Measurements from ENCODE around the gene SUSD6.
"Not testable (repeated sequence)": the region's sequence is repeated elsewhere in the genome, so short reads cannot be mapped to it uniquely, and the experiment has no call there.

Gene SUSD6

GRCh38 chr14:69625299-69626131 is 14.1 kb downstream of the SUSD6 start:
- ATAC-seq, result peak; percentile 83 to 86

- no peak for ATAC-seq
Observed at GRCh38 chr14:69626132-69626500, 14.7 kb downstream of the SUSD6 start.

- ATAC-seq, result peak; percentile 41 to 61
Observed at GRCh38 chr14:69629225-69630127, 18.1 kb downstream of the SUSD6 start.

GRCh38 chr14:69630360-69630759 is 19.0 kb downstream of the SUSD6 start:
- ATAC-seq, result no peak

GRCh38 chr14:69631509-69631908 is 20.1 kb downstream of the SUSD6 start:
- no peak for ATAC-seq

GRCh38 chr14:69632164-69632563 is 20.8 kb downstream of the SUSD6 start:
- no peak for ATAC-seq

- no peak for ATAC-seq
Observed at GRCh38 chr14:69632593-69633151, 21.3 kb downstream of the SUSD6 start.

GRCh38 chr14:69633238-69633637 is 21.8 kb downstream of the SUSD6 start:
- ATAC-seq, result no peak

GRCh38 chr14:69635981-69636639 is 24.7 kb downstream of the SUSD6 start:
- ATAC-seq, result peak; percentile 71

GRCh38 chr14:69636718-69637480 is 25.5 kb downstream of the SUSD6 start:
- no peak for ATAC-seq

- no peak for ATAC-seq
Observed at GRCh38 chr14:69637503-69638031, 26.2 kb downstream of the SUSD6 start.

- ATAC-seq, result no peak
Observed at GRCh38 chr14:69640931-69641330, 29.5 kb downstream of the SUSD6 start.

GRCh38 chr14:69642212-69642793 is 30.9 kb downstream of the SUSD6 start:
- not testable (repeated sequence) for ATAC-seq

GRCh38 chr14:69643430-69644200 is 32.2 kb downstream of the SUSD6 start:
- ATAC-seq, result peak; percentile 95 to 96

GRCh38 chr14:69644814-69645213 is 33.4 kb downstream of the SUSD6 start:
- no peak for ATAC-seq

- ATAC-seq, result no peak
Observed at GRCh38 chr14:69647213-69647612, 35.8 kb downstream of the SUSD6 start.

GRCh38 chr14:69647642-69648041 is 36.2 kb downstream of the SUSD6 start:
- not testable (repeated sequence) for ATAC-seq

- ATAC-seq, result no peak
Observed at GRCh38 chr14:69648480-69649451, 37.4 kb downstream of the SUSD6 start.

GRCh38 chr14:69650948-69651369 is 39.6 kb downstream of the SUSD6 start:
- peak; percentile 14 to 16 for ATAC-seq

Measured in activated CD4-positive, CD25-positive, alpha-beta regulatory T cell treated with anti-CD3 and anti-CD28 coated beads, Interleukin-2, amount 50 U/mL, for 24 hours (primary cell).